Measurements from ENCODE around the gene JMJD6.

- no peak for TF ChIP-seq GATA2 (IDR thresholded peaks at IDR 0.05; ENCODE audit: low read depth, low read length)
- TF ChIP-seq GATA3 (IDR thresholded peaks at IDR 0.05; ENCODE audit: low read depth, low read length): no peak
These were observed 49.0 kb downstream of the JMJD6 start for GRCh38 chr17:76677406-76677805.

Data from SH-SY5Y (cell line).